ENCODE results near the gene SGMS2. TPM values are rescaled to one million over a fixed set of nuclear protein-coding genes. Genes with fewer than 3 reads are reported as not detected.
A peak's percentile ranks its signal among the peaks of the same experiment; 100 is the strongest.

SGMS2 gene
- total and polyA plus RNA-seq, 2 of the 4 experiments (the other 2 are of a cell fraction) = 13.4 to 37.5 TPM

GRCh38 chr4:107863416-107863815, 38.7 kb downstream of the SGMS2 start:
- H3K4ac ChIP-seq (ENCODE audit: low read depth, low read length) = no peak overlapping the region
- no peak overlapping the region for H3K23ac ChIP-seq (ENCODE audit: low read depth, low read length)
- no peak overlapping the region for H3K4me2 ChIP-seq (ENCODE audit: low read depth, low read length)
- no peak overlapping the region for H3K9ac ChIP-seq (ENCODE audit: low read depth, low read length)
- no peak overlapping the region for H3K4me3 ChIP-seq (ENCODE audit: insufficient read depth, low read depth, low read length)
- H4K20me1 ChIP-seq (ENCODE audit: insufficient read depth, low read length) = no peaks in the 10 kb centered on the region
- H4K5ac ChIP-seq (ENCODE audit: low read depth, low read length) = no peak overlapping the region
- H3K27me3 ChIP-seq (ENCODE audit: control insufficient read depth, insufficient read depth, low read length) = no peaks in the 10 kb centered on the region
- DNase-seq (peak; percentile 42), ATAC-seq (ENCODE audit: low read depth) (peak; percentile 49)
- TF ChIP-seq FOS (IDR thresholded peaks at IDR 0.05; ENCODE audit: low read depth, low read length) (no peak), MAZ (IDR thresholded peaks at IDR 0.05; ENCODE audit: borderline replicate concordance, low read depth, low read length) (no peak), NFE2L2 (IDR thresholded peaks at IDR 0.05; ENCODE audit: low read depth, low read length) (no peak), ELK1 (IDR thresholded peaks at IDR 0.05; ENCODE audit: borderline replicate concordance, low read depth, low read length) (no peak), MXI1 (IDR thresholded peaks at IDR 0.05; ENCODE audit: borderline replicate concordance, low read depth, low read length) (no peak), RAD21 (IDR thresholded peaks at IDR 0.05; ENCODE audit: low read length) (no peak)
- no peaks in the 10 kb centered on the region for H3K36me3 ChIP-seq (ENCODE audit: control insufficient read depth, insufficient read depth, low read length)
- peaks cover 5% of the 10 kb centered on the region for H3K4me1 ChIP-seq (ENCODE audit: control insufficient read depth, insufficient read depth, low read length)
- no peak overlapping the region for H2AK5ac ChIP-seq (ENCODE audit: low read depth, low read length)
- no peak overlapping the region for H2AFZ ChIP-seq (replicated peaks; ENCODE audit: low read length, poor library complexity)
- H2BK120ac ChIP-seq (ENCODE audit: low read depth, low read length) = no peak overlapping the region
- in situ Hi-C loops (cut with MboI; ENCODE audit: low sequenced_read_pairs) (no loop called here), dilution Hi-C loops (cut with HindIII; ENCODE audit: low sequenced_read_pairs, unreplicated experiment) (no loop called here), intact Hi-C loops (cut with micrococcal nuclease) (no loop called here)
- H2BK15ac ChIP-seq (ENCODE audit: low read depth, low read length) = no peak overlapping the region
- no peaks in the 10 kb centered on the region; a peak in 1 of 4 replicates for H3K79me1 ChIP-seq (ENCODE audit: low read depth in 1 of 2, low read length in 2 of 2)
- no peaks in the 10 kb centered on the region for H3K9me3 ChIP-seq (ENCODE audit: control insufficient read depth, insufficient read depth, low read length)
- no peak overlapping the region for H3K14ac ChIP-seq (replicated peaks; ENCODE audit: low read depth, low read length)
- no CpG with 5 or more reads among the region's 2 CpGs for WGBS, 2 experiments (ENCODE audit: extremely low coverage in 2 of 2, insufficient read length in 1 of 2)
- ChIA-PET CTCF (interaction anchor here (1.5 kb wide), 1 partner anchor 54 kb away, joined by 3 read pairs; no protein-coding TSS in a partner anchor), POLR2A (ENCODE audit: unreplicated experiment) (no interaction called here)
- H3K18ac ChIP-seq (ENCODE audit: low read depth, low read length) = no peak overlapping the region
- no peak overlapping the region for H2BK20ac ChIP-seq (ENCODE audit: low read depth, low read length)
- H3K56ac ChIP-seq (ENCODE audit: extremely low read depth, insufficient read depth, low read length) = no peak overlapping the region
- H4K91ac ChIP-seq (ENCODE audit: insufficient read depth, low read depth, low read length) = no peak overlapping the region
- no TSS peak for BruUV-seq (replicated peaks)
- H3K9me1 ChIP-seq (ENCODE audit: insufficient read depth, low read length) = no peaks in the 10 kb centered on the region; the same call in 1 of the 2 replicates
- no peak overlapping the region for H2BK5ac ChIP-seq (ENCODE audit: low read depth, low read length, poor library complexity, severe bottlenecking)
- no peak overlapping the region for H3K27ac ChIP-seq (ENCODE audit: insufficient read depth, low read length)
- no peak overlapping the region for H2AK9ac ChIP-seq (replicated peaks; ENCODE audit: low read depth, low read length, poor library complexity)
- H4K8ac ChIP-seq (ENCODE audit: low read depth in 2 of 2, low read length in 2 of 2) = no peak overlapping the region
